ENCODE data around the gene ADGB.

GRCh38 chr6:146859206-146859605 is 260.4 kb downstream of the ADGB start:
- TF ChIP-seq ZNF274 (IDR thresholded peaks at IDR 0.05; ENCODE audit: low read depth, low read length) (no peak), POLR2AphosphoS5 (IDR thresholded peaks at IDR 0.05; ENCODE audit: low read depth, low read length) (no peak)

All from HCT116 (cell line).